ENCODE results near the gene PHF20. TPM values are rescaled to one million over a fixed set of nuclear protein-coding genes. Genes with fewer than 3 reads are reported as not detected.

The PHF20 gene
- total and polyA plus RNA-seq, 2 of the 13 experiments (the other 11 are each of a cell fraction or from before 2014, with no cell fraction given), result 22.8 to 34.1 TPM

- TF ChIP-seq THRA (CRISPR knock-in tag; IDR thresholded peaks at IDR 0.05; ENCODE audit: borderline replicate concordance) (0 out of 2 replicates have a peak, but pooled peaks have one; percentile 5), ZNF878 (CRISPR knock-in tag; IDR thresholded peaks at IDR 0.05) (no peak), TOE1 (CRISPR knock-in tag; IDR thresholded peaks at IDR 0.05) (no peak), ETS1 (CRISPR knock-in tag; IDR thresholded peaks at IDR 0.05) (no peak), ZNF768 (CRISPR knock-in tag; IDR thresholded peaks at IDR 0.05) (peak; percentile 39; the same call in 1 of the 2 replicates), ZNF550 (CRISPR knock-in tag; IDR thresholded peaks at IDR 0.05; ENCODE audit: borderline replicate concordance) (no peak), ZNF121 (CRISPR knock-in tag; IDR thresholded peaks at IDR 0.05) (peak; percentile 22; the same call in 1 of the 2 replicates), ZSCAN21 (CRISPR knock-in tag; IDR thresholded peaks at IDR 0.05; ENCODE audit: borderline replicate concordance) (no peak), ZUFSP (CRISPR knock-in tag; IDR thresholded peaks at IDR 0.05; ENCODE audit: borderline replicate concordance) (no peak), ZNF468 (CRISPR knock-in tag; IDR thresholded peaks at IDR 0.05) (no peak), HMG20A (CRISPR knock-in tag; IDR thresholded peaks at IDR 0.05; ENCODE audit: borderline replicate concordance) (no peak), PRDM10 (CRISPR knock-in tag; IDR thresholded peaks at IDR 0.05; ENCODE audit: low read depth) (no peak), POLR2G (IDR thresholded peaks at IDR 0.05; ENCODE audit: low read depth, low read length) (peak; percentile 9; the same call in 1 of the 2 replicates), MATR3 (CRISPR knock-in tag; IDR thresholded peaks at IDR 0.05) (no peak), IRF9 (CRISPR knock-in tag; IDR thresholded peaks at IDR 0.05; ENCODE audit: borderline replicate concordance) (no peak), CCAR2 (optimal IDR thresholded peaks at IDR 0.05; ENCODE audit: low read depth, low read length) (no peak), THAP8 (CRISPR knock-in tag; IDR thresholded peaks at IDR 0.05; ENCODE audit: borderline replicate concordance) (no peak), ARID2 (CRISPR knock-in tag; IDR thresholded peaks at IDR 0.05; ENCODE audit: borderline replicate concordance) (peak; percentile 80; the same call in 1 of the 2 replicates), RFX1 (IDR thresholded peaks at IDR 0.05) (no peak), TGIF2 (CRISPR knock-in tag; IDR thresholded peaks at IDR 0.05) (0 out of 2 replicates have a peak, but pooled peaks have one; percentile 32), NCOA1 (CRISPR knock-in tag; IDR thresholded peaks at IDR 0.05) (no peak)
Measured at GRCh38 chr20:35737865-35738333, 33.9 kb upstream of the PHF20 start (continued).
